C4-2B (cell line): Measurements from ENCODE around the gene PDGFB.

Experiments
- H3K27ac ChIP-seq: fragments of 450-650 bp; 2 replicates; pipeline ENCODE4 v1.5.1; 2017
- CTCF ChIP-seq: fragments of 450-650 bp; conservative IDR thresholded peaks from 2 replicates; pipeline ENCODE4 v1.5.1; 2017; ENCODE audit warnings: mild to moderate bottlenecking
- ZFX ChIP-seq: fragments of 450-650 bp; IDR thresholded peaks from 2 replicates; pipeline ENCODE4 v1.6.1; 2017

Gene PDGFB

GRCh38 chr22:39182478-39183030, 62.2 kb downstream of the PDGFB start:
- TF ChIP-seq CTCF (no peak), ZFX (no peak)
- no peak overlapping the region for H3K27ac ChIP-seq

GRCh38 chr22:39181778-39182177, 63.0 kb downstream of the PDGFB start:
- TF ChIP-seq CTCF (no peak), ZFX (no peak)
- H3K27ac ChIP-seq: no peak overlapping the region

GRCh38 chr22:39181356-39181755, 63.4 kb downstream of the PDGFB start:
- no peak overlapping the region for H3K27ac ChIP-seq
- no peak for TF ChIP-seq CTCF
- TF ChIP-seq ZFX: no peak

- no peak for TF ChIP-seq CTCF
- TF ChIP-seq ZFX: no peak
- H3K27ac ChIP-seq: no peak overlapping the region
Measured at GRCh38 chr22:39179841-39180335, 64.9 kb downstream of the PDGFB start.

GRCh38 chr22:39179401-39179827, 65.4 kb downstream of the PDGFB start:
- TF ChIP-seq CTCF (no peak), ZFX (no peak)
- H3K27ac ChIP-seq: no peak overlapping the region

GRCh38 chr22:39178206-39179111, 66.3 kb downstream of the PDGFB start:
- TF ChIP-seq ZFX (no peak), CTCF (no peak)
- no peak overlapping the region for H3K27ac ChIP-seq

GRCh38 chr22:39177791-39178190, 67.0 kb downstream of the PDGFB start:
- TF ChIP-seq CTCF: no peak
- no peak for TF ChIP-seq ZFX
- no peak overlapping the region for H3K27ac ChIP-seq
